HCT116 (cell line): ENCODE results near the gene ARRDC1. TPM values are rescaled to one million over a fixed set of nuclear protein-coding genes. Genes with fewer than 3 reads are reported as not detected.

Experiments used
- ATAC-seq: fragments of 200-7000 bp; cut with Tn5 transposase; 2 replicates; pipeline ENCODE4 v1.9.1; 2020; ENCODE audit warnings: mild to moderate bottlenecking, moderate library complexity
- BruUV-seq: library from RNA; stranded (reverse); fragments of 400-500 nt; replicated peaks from 2 replicates; lab custom pipeline; 2021; lab: Mats Ljungman, UMichigan
- CTCF ChIA-PET: fragments of 300-600 bp; sonication (Branson Sonifier 250); formaldehyde crosslinking; loops from one replicate; lab custom pipeline; 2021; ENCODE audit warnings: antibody characterized with exemption; lab: Charles Lee
- POLR2A ChIA-PET: fragments of 300-600, 350-600 bp; sonication (Branson Sonifier 250); formaldehyde crosslinking; loops from one replicate; lab custom pipeline; 2021; ENCODE audit warnings: antibody characterized with exemption; lab: Charles Lee
- RAD21 ChIA-PET, 2 experiments: fragments of 300-600 bp; sonication (Branson Sonifier 250); formaldehyde crosslinking; loops; one replicate each; lab custom pipeline; 2023; ENCODE audit warnings: low total read pairs in 2 of 2; ENCODE audit not compliant: uncharacterized antibody in 2 of 2, unreplicated experiment in 2 of 2, low non-redundant PET in 1 of 2; lab: Charles Lee
- DNase-seq: peaks from one replicate; pipeline ENCODE4 v3.0.0-alpha.2; 2010; ENCODE audit warnings: low read depth, low spot score
- H2AFZ ChIP-seq: fragments of 200-600 bp; shearing (Covaris generic), sonication (generic); 2 replicates; pipeline ENCODE4 v1.6.1; 2017; ENCODE audit warnings: low read depth, mixed run types, mixed read lengths, antibody characterized with exemption, low read length; ENCODE audit not compliant: poor library complexity, severe bottlenecking
- H3K27ac ChIP-seq: 2 replicates; pipeline ENCODE4 v1.5.1; 2012; ENCODE audit warnings: low read depth, low read length
- H3K27me3 ChIP-seq: fragments of 200-600 bp; sonication (generic); 2 replicates; pipeline ENCODE4 v1.6.1; 2016; ENCODE audit warnings: mixed run types, low read length, mixed read lengths; ENCODE audit not compliant: insufficient read depth
- H3K36me3 ChIP-seq, 2 experiments: fragments of 200-500 bp in 1 of 2; fragments of 200-600 bp in 1 of 2; sonication (Bioruptor generic) in 1 of 2; sonication (generic) in 1 of 2; 2 replicates each; pipeline versions ENCODE4 v1.5.1 to v1.6.1; 2014 to 2016; ENCODE audit warnings: low read length in 2 of 2, inconsistent platforms in 1 of 2, mixed read lengths in 1 of 2, mixed run types in 1 of 2; ENCODE audit not compliant: insufficient read depth in 2 of 2, control insufficient read depth in 1 of 2
- H3K4me1 ChIP-seq, 2 experiments: fragments of 200-600 bp in 1 of 2; sonication (generic) in 1 of 2; 2 replicates each; pipeline versions ENCODE4 v1.5.1 to v1.6.1; 2012 to 2017; ENCODE audit warnings: low read length in 2 of 2, inconsistent platforms in 1 of 2, mild to moderate bottlenecking in 1 of 2, mixed read lengths in 1 of 2, mixed run types in 1 of 2, moderate library complexity in 1 of 2; ENCODE audit not compliant: insufficient read depth in 2 of 2, control insufficient read depth in 1 of 2
- H3K4me2 ChIP-seq: fragments of 200-600 bp; sonication (generic); 2 replicates; pipeline ENCODE4 v1.6.1; 2017; ENCODE audit warnings: mixed run types, low read length, mixed read lengths
- H3K4me3 ChIP-seq, 2 experiments: fragments of 200-600 bp in 1 of 2; sonication (generic) in 1 of 2; replicated peaks in 1 of 2; 2 replicates each; pipeline ENCODE4 v1.5.1; 2011 to 2016; ENCODE audit warnings: low read length in 2 of 2, control low read depth in 1 of 2, low read depth in 1 of 2, mild to moderate bottlenecking in 1 of 2, mixed read lengths in 1 of 2, mixed run types in 1 of 2
- H3K79me2 ChIP-seq: fragments of 200-600 bp; sonication (generic); 2 replicates; pipeline ENCODE4 v1.6.1; 2017; ENCODE audit warnings: mild to moderate bottlenecking, mixed run types, low read length, moderate library complexity, mixed read lengths; ENCODE audit not compliant: insufficient read depth
- H3K9ac ChIP-seq: fragments of 200-600 bp; sonication (generic); 2 replicates; pipeline ENCODE4 v1.6.1; 2016; ENCODE audit warnings: low read length, mixed read lengths
- H3K9me2 ChIP-seq: fragments of 200-600 bp; sonication (generic), shearing (Covaris generic); 2 replicates; pipeline ENCODE4 v1.6.1; 2017; ENCODE audit warnings: mixed run types, mild to moderate bottlenecking, moderate library complexity; ENCODE audit not compliant: insufficient read depth
- H3K9me3 ChIP-seq, 2 experiments: fragments of 200-500 bp in 1 of 2; fragments of 200-600 bp in 1 of 2; sonication (Bioruptor generic) in 1 of 2; sonication (generic) in 1 of 2; 2 replicates each; pipeline ENCODE4 v1.6.1; 2014 to 2017; ENCODE audit warnings: low read length in 2 of 2, mixed read lengths in 2 of 2, inconsistent platforms in 1 of 2, low read depth in 1 of 2, mild to moderate bottlenecking in 1 of 2, mixed run types in 1 of 2, moderate library complexity in 1 of 2; ENCODE audit not compliant: control insufficient read depth in 1 of 2, insufficient read depth in 1 of 2
- H4K20me1 ChIP-seq: fragments of 200-600 bp; sonication (generic), shearing (Covaris generic); 2 replicates; pipeline ENCODE4 v1.6.1; 2017; ENCODE audit warnings: mixed run types, mild to moderate bottlenecking, moderate library complexity; ENCODE audit not compliant: insufficient read depth
- CEBPB ChIP-seq: IDR thresholded peaks from 2 replicates; pipeline ENCODE4 v1.6.1; 2012; ENCODE audit warnings: low read depth
- EGR1 ChIP-seq: IDR thresholded peaks from 2 replicates; pipeline ENCODE4 v1.6.1; 2012; ENCODE audit warnings: low read depth
- ELF1 ChIP-seq: IDR thresholded peaks from 2 replicates; pipeline ENCODE4 v1.6.1; 2012; ENCODE audit warnings: low read depth, borderline replicate concordance
- EZH2 ChIP-seq: fragments of 200-600 bp; sonication (generic); IDR thresholded peaks from 2 replicates; pipeline ENCODE4 v1.6.1; 2017; ENCODE audit warnings: antibody characterized with exemption, mixed run types
- FOSL1 ChIP-seq: IDR thresholded peaks from 2 replicates; pipeline ENCODE4 v1.6.1; 2012; ENCODE audit warnings: low read depth
- SIN3A ChIP-seq: IDR thresholded peaks from 2 replicates; pipeline ENCODE4 v1.6.1; 2012; ENCODE audit warnings: low read depth
- TCF7L2 ChIP-seq: IDR thresholded peaks from 2 replicates; pipeline ENCODE4 v1.7.0; 2011; ENCODE audit warnings: borderline replicate concordance, inconsistent platforms; ENCODE audit not compliant: insufficient read depth, insufficient read length; ENCODE audit errors: extremely low read depth
- YY1 ChIP-seq: IDR thresholded peaks from 2 replicates; pipeline ENCODE4 v1.6.1; 2011; ENCODE audit warnings: low read length, low read depth, moderate library complexity, mild to moderate bottlenecking; ENCODE audit not compliant: insufficient replicate concordance; ENCODE audit errors: extremely low read depth
- ZFX ChIP-seq: fragments of 450-650 bp; IDR thresholded peaks from 2 replicates; pipeline ENCODE4 v1.6.1; 2017
- ZNF274 ChIP-seq: fragments of 200-500 bp; sonication (Bioruptor generic); IDR thresholded peaks from 2 replicates; pipeline ENCODE4 v1.6.1; 2014; ENCODE audit warnings: mild to moderate bottlenecking, low read depth, low read length, inconsistent platforms
- intact Hi-C: fragments of 100-400 bp; cut with micrococcal nuclease; formaldehyde crosslinking; loops from 2 replicates; pipeline ENCODE4 v1.10.0; 2022
- total RNA-seq: library from RNA; stranded (reverse); gene quantifications from one replicate; pipeline ENCODE4 v1.2.1, GENCODE V29; 2021; ENCODE audit not compliant: unreplicated experiment
- TF ChIP-seq, protein P1 (sequence below), 3 experiments: fragments of 200-600 bp in 1 of 3; sonication (generic) in 1 of 3; IDR thresholded peaks in 2 of 3; conservative IDR thresholded peaks in 1 of 3; 2 replicates each; pipeline ENCODE4 v1.5.1; 2012 to 2017; ENCODE audit warnings: low read depth in 2 of 3, low read length in 2 of 3, antibody characterized with exemption in 1 of 3, borderline replicate concordance in 1 of 3, control low read depth in 1 of 3, mild to moderate bottlenecking in 1 of 3, mixed read lengths in 1 of 3, mixed run types in 1 of 3, moderate library complexity in 1 of 3; ENCODE audit not compliant: insufficient read depth in 1 of 3
- TF ChIP-seq, protein P2 (sequence below): IDR thresholded peaks from 2 replicates; pipeline ENCODE4 v1.6.1; 2012
- TF ChIP-seq, protein P3 (sequence below): IDR thresholded peaks from 2 replicates; pipeline ENCODE4 v1.6.1; 2012

ARRDC1 gene
- total RNA-seq, 1 experiment from 2014 or later: 82.8 TPM

DNA sequence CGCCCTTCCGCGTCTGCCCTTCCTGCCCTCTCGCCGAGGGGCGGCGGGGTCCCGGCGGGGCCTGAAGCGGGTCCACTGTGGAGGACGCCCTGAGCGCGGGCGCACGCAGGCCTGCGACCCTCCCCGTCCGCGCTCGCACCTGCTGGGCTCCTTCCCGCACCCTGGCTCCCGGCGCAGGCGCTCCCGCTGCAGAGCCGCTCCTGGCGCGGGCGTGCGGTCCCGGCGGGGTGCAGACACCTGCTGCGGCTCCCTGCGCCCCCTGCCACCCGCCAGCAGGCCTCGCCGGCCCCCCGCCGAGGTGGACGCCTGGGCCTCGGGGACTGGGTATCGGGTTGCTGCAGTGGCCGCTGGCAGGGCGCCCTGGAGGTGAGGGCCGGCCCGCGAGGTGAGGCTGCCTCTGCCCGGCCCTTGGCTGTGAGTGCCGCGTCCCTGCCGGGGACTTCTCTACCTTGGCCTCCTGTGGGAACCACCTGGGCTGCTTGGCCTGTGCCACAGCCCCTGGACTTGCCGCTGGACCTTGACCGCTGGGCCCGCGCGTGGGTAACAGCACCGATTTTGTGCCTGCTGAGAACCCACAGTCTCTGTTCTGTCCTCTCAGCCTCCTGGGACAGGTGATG lies 627 bp downstream of the ARRDC1 start:
- no peaks in the 10 kb centered on the region for H3K36me3 ChIP-seq
- intact Hi-C loops: no loop called here
- peak overlapping the region; percentile 86 for H3K9ac ChIP-seq
- CTCF ChIA-PET: no interaction called here
- ATAC-seq (peak; percentile 10), DNase-seq (no peak)
- H3K9me2 ChIP-seq: no peaks in the 10 kb centered on the region
- no peaks in the 10 kb centered on the region for H3K27me3 ChIP-seq
- POLR2A ChIA-PET: no interaction called here
- H3K79me2 ChIP-seq: peaks cover 42% of the 10 kb centered on the region; the same call in 1 of the 2 replicates
- peak overlapping the region; percentile 98 for H3K4me2 ChIP-seq
- H3K9me3 ChIP-seq: no peaks in the 10 kb centered on the region
- peaks cover 24 to 58% of the 10 kb centered on the region in 2 experiments for H3K4me1 ChIP-seq
- no TSS peak for BruUV-seq
- TF ChIP-seq YY1 (no peak), ZFX (peak; percentile 79), TCF7L2 (no peak), ZNF274 (no peak)
- H4K20me1 ChIP-seq: no peaks in the 10 kb centered on the region
- RAD21 ChIA-PET: no interaction called here
- peak overlapping the region; percentile 65 to 85 for H3K4me3 ChIP-seq
- no peak overlapping the region for H2AFZ ChIP-seq
- H3K27ac ChIP-seq: peak overlapping the region; percentile 94

DNA sequence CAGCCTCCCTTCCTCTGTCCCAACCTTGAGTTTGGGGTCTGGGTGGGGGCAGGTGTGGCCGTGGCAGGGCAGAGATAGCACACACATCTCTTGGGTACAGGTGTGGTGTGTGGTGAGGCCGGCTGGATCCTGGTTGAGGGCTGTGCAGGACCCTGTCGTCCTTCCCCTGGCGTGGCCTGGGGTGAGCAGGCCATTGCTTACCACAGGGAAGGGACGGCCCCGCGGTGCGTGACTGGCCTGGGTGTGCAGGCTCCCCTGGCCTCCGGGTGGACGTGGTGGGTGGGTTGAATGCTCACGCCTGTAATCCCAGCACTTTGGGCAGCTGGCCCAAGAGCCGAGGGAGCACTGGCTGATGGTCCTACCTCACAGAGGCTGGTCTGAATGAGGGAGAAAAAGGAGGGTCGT lies 1.2 kb downstream of the ARRDC1 start:
- POLR2A ChIA-PET: no interaction called here
- Histone ChIP-seq H3K79me2 (peaks cover 42% of the 10 kb centered on the region; the same call in 1 of the 2 replicates), H3K27ac (peak overlapping the region; percentile 94), H3K4me3 (peak overlapping the region; percentile 65 to 85), H3K27me3 (no peaks in the 10 kb centered on the region), H3K9me2 (no peaks in the 10 kb centered on the region), H3K36me3 (no peaks in the 10 kb centered on the region), H3K4me1 (peaks cover 30 to 64% of the 10 kb centered on the region in 2 experiments), H3K4me2 (peak overlapping the region; percentile 98), H4K20me1 (no peaks in the 10 kb centered on the region), H2AFZ (no peak overlapping the region), H3K9ac (peak overlapping the region; percentile 86), H3K9me3 (no peaks in the 10 kb centered on the region)
- BruUV-seq: no TSS peak
- CTCF ChIA-PET: no interaction called here
- ATAC-seq (no peak), DNase-seq (no peak)
- RAD21 ChIA-PET: no interaction called here
- TF ChIP-seq FOSL1 (no peak), YY1 (no peak), SIN3A (no peak), EGR1 (no peak), CEBPB (no peak), EZH2 (no peak), ELF1 (no peak), ZNF274 (no peak)
- TF ChIP-seq, protein P1, sequence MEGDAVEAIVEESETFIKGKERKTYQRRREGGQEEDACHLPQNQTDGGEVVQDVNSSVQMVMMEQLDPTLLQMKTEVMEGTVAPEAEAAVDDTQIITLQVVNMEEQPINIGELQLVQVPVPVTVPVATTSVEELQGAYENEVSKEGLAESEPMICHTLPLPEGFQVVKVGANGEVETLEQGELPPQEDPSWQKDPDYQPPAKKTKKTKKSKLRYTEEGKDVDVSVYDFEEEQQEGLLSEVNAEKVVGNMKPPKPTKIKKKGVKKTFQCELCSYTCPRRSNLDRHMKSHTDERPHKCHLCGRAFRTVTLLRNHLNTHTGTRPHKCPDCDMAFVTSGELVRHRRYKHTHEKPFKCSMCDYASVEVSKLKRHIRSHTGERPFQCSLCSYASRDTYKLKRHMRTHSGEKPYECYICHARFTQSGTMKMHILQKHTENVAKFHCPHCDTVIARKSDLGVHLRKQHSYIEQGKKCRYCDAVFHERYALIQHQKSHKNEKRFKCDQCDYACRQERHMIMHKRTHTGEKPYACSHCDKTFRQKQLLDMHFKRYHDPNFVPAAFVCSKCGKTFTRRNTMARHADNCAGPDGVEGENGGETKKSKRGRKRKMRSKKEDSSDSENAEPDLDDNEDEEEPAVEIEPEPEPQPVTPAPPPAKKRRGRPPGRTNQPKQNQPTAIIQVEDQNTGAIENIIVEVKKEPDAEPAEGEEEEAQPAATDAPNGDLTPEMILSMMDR (IDR thresholded peaks at IDR 0.05 in 2 of 3, conservative IDR thresholded peaks at IDR 0.05 in 1 of 3; ENCODE audit: borderline replicate concordance in 1 of 3, insufficient read depth in 1 of 3, low read depth in 2 of 3, low read length in 2 of 3): no peak
- TF ChIP-seq, protein P2, sequence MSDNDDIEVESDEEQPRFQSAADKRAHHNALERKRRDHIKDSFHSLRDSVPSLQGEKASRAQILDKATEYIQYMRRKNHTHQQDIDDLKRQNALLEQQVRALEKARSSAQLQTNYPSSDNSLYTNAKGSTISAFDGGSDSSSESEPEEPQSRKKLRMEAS: no peak
- TF ChIP-seq, protein P3, sequence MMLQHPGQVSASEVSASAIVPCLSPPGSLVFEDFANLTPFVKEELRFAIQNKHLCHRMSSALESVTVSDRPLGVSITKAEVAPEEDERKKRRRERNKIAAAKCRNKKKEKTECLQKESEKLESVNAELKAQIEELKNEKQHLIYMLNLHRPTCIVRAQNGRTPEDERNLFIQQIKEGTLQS: no peak
- intact Hi-C loops: no loop called here
